Metanephros (tissue), 1 donor: ENCODE results near the gene OR52E1. TPM values are rescaled to one million over a fixed set of nuclear protein-coding genes. Genes with fewer than 3 reads are reported as not detected.

Experiments
- total RNA-seq: library from RNA; depleted of rRNA; stranded (reverse); fragments of >200 nt; gene quantifications from one replicate; pipeline ENCODE4 v1.2.3, GENCODE V29; 2014

Gene OR52E1
- not detected for total RNA-seq

GRCh38 chr11:5069272-5069671 is at the start of gene OR52E1:
Gene OR52E1, plus strand, starts transcription at chr11:5069572.

GRCh38 chr11:5046226-5046625 is 23.1 kb upstream of the OR52E1 start, which contains the start of gene OR52J3:
Gene OR52J3, plus strand, starts transcription at chr11:5046526. Its CDS starts 0 bp downstream, at chr11:5046526.

GRCh38 chr11:5059391-5059790 is 10.0 kb upstream of the OR52E1 start, which contains the start of gene OR52E2:
Gene OR52E2, minus strand, starts transcription at chr11:5059627. Its CDS starts 0 bp downstream, at chr11:5059627.

Other genes with a start within 250 kb of the OR52E1 start
- gene OR51F2, start 248.3 kb upstream of the OR52E1 start, total RNA-seq = 0.18 TPM
- gene OR51S1, start 220.4 kb upstream of the OR52E1 start, total RNA-seq = not detected
- gene OR51T1, start 187.7 kb upstream of the OR52E1 start, total RNA-seq = not detected
- not detected for gene OR51A7, start 165.8 kb upstream of the OR52E1 start, total RNA-seq
- not detected for gene OR51G2, start 150.2 kb upstream of the OR52E1 start, total RNA-seq
- not detected for gene OR51G1, start 145.2 kb upstream of the OR52E1 start, total RNA-seq
- not detected for gene OR51A4, start 122.0 kb upstream of the OR52E1 start, total RNA-seq
- gene OR51A2, start 113.9 kb upstream of the OR52E1 start, total RNA-seq = not detected
- not detected for gene OR51L1, start 74.7 kb upstream of the OR52E1 start, total RNA-seq
- not detected for gene OR52J3, start 23.0 kb upstream of the OR52E1 start, total RNA-seq
- gene OR52E2, start 9.9 kb upstream of the OR52E1 start, total RNA-seq = not detected
- not detected for gene OR52A5, start 68.8 kb downstream of the OR52E1 start, total RNA-seq
- gene OR52A1, start 85.2 kb downstream of the OR52E1 start, total RNA-seq = not detected
- gene OR51V1, start 131.1 kb downstream of the OR52E1 start, total RNA-seq = not detected
- gene HBB, start 157.5 kb downstream of the OR52E1 start, total RNA-seq = 1,761 TPM
- 1.3 TPM for gene HBD, start 164.9 kb downstream of the OR52E1 start, total RNA-seq
- 65.3 TPM for gene HBG1, start 180.3 kb downstream of the OR52E1 start, total RNA-seq
- gene HBG2, start 185.2 kb downstream of the OR52E1 start, total RNA-seq = 14,762 TPM
- gene HBE1, start 200.4 kb downstream of the OR52E1 start, total RNA-seq = 23.8 TPM
- 1.5 TPM for gene OR51B4, start 232.4 kb downstream of the OR52E1 start, total RNA-seq